GM21825 (cell line): ENCODE data around the gene OR4Q3.
"Not testable (repeated sequence)": the region's sequence is repeated elsewhere in the genome, so short reads cannot be mapped to it uniquely, and the experiment has no call there.

Experiments used
- ATAC-seq: cut with Tn5 transposase; IDR thresholded peaks from one replicate; pipeline ENCODE4 v1.9.1; 2021; ENCODE audit warnings: mild to moderate bottlenecking, moderate library complexity; ENCODE audit not compliant: unreplicated experiment

Gene OR4Q3

GRCh38 chr14:19743256-19743655 lies at the start of gene OR4Q3:
TSS of gene OR4Q3 (plus strand) at chr14:19743571.
- ATAC-seq, result no peak

GRCh38 chr14:19729359-19729758 lies 14.0 kb upstream of the OR4Q3 start:
- no peak for ATAC-seq

DNA sequence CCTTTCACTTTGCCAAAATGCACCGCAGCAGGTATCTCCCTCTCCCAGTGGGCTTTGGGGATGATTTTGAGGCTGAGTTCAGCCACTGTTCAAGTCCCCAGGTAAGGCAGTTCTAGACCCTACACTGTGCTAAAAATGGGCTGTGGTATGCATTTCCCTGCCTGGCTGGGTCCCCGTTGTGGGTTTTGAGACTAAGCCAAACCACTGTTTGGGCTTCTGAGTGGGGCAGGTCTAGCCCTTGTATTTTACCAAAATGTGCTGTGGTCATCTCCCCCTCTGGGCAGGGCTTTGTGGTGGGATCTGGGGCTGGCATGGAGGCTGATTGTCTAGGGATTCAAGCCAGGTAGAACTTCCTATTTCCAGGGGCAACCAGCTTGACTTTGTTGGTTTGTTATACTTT lies 13.6 kb upstream of the OR4Q3 start:
- ATAC-seq, result no peak

GRCh38 chr14:19733893-19734292 lies 9.5 kb upstream of the OR4Q3 start:
- ATAC-seq, result not testable (repeated sequence)

- ATAC-seq, result not testable (repeated sequence)
Measured at GRCh38 chr14:19752316-19752715, 8.9 kb downstream of the OR4Q3 start.

DNA sequence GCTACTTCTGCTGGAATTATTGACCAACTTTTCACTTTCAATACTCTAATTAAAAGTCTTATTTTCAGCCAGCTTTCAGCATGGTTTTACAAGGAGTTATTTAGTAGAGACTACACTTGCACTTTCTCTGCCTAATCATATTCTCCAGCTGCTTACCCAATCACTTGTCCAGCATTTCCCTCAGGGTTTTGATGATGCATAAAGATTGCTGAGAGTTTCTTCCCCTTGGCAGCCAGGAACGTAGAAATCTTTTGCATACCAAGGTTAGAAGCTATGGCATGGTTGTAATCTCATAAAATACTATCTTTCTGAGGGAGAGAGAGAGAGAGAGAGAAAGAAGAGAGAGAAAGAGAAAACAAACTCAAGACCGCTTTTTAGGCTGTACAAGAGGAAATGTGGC lies 10.8 kb downstream of the OR4Q3 start:
- ATAC-seq, result no peak

DNA sequence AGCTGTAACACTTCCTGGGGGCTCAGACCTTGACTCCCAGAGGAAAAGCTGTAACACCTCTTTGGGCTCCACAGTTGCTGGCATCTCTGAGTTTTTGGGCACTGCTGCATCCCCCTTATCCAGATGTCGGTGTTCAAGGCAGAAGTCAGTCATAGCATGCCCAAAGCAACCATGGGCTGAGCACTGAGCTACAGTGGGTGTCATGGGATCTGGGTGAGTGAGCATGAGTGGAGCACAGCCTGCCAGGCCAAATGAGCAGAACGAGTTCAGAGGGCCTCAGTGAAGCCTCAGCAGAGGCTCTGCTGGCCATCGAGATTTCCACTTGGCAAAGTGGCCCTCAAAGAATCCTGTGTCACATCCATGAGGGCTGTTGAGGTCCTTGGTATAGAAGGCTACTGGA lies 28.1 kb downstream of the OR4Q3 start:
- ATAC-seq, result not testable (repeated sequence)

DNA sequence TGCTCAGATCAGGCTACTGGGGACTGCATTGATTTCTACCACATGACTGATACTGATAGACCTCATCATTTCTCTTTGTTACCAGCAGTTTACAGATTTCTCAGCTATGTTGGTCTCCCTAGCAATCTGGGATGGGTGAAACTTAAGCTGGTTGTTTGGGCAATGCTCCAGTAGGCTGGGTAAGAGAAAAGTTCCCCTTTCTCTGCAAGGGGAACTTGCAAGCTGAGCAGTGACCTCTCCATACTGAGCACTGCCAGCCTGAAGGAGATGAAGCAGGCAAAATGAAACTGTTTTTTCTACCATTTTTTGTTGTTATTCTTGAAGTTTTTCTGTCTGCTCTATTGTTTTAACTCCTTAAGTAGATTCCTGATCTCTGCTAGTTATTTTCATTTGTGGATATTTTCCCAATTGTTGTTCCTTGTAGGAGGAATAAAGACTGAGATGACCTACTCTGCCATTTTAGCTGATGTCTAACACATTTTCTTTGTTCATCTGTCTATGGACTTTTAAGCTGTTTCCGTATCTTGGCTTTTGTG lies 28.6 kb downstream of the OR4Q3 start:
- ATAC-seq, result no peak

- ATAC-seq, result not testable (repeated sequence)
Measured at GRCh38 chr14:19772454-19772853, 29.1 kb downstream of the OR4Q3 start.

DNA sequence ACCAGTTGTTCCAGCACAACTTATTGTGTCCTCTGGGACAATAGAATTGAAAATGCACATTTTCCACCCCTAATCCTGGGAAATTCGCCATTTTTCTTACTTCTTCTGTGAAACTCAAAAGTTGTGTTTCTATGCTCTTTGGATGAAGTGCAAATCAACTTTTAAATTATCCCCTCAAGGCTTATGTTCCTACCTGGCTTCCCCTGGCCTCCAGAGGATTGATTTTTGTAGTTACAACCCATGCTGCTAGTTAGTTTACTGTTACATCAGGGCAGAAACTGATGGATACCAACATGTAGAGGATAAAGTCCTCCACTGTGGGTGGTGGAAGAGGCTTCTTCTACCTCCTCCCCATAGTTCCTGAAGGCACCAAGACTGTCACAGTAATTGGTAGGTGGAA lies 29.8 kb downstream of the OR4Q3 start, which contains the start of gene OR4M1:
Gene OR4M1, plus strand, starts transcription at position 301 of the 400 bp plus-strand sequence. CDS start 6,819 bp downstream, outside the sequence.
- not testable (repeated sequence) for ATAC-seq

GRCh38 chr14:19775587-19775986 lies 32.2 kb downstream of the OR4Q3 start:
- no peak for ATAC-seq

DNA sequence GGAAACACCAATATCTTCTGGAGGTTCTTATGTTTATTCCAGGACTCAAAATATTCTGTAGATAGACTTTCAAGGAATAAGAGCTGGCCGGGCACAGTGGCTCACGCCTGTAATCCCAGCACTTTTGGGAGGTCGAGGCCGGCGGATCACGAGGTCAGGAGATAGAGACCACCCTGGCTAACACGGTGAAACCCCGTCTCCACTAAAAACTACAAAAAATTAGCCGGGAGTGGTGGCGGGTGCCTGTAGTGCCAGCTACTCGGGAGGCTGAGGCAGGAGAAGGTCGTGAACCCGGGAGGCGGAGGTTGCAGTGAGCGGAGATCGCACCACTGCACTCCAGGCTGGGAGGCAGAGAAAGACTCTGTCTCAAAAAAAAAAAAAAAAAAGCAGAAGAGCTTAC lies 42.5 kb downstream of the OR4Q3 start:
- not testable (repeated sequence) for ATAC-seq

GRCh38 chr14:19787318-19787717 lies 43.9 kb downstream of the OR4Q3 start:
- not testable (repeated sequence) for ATAC-seq

GRCh38 chr14:19788150-19788549 lies 44.8 kb downstream of the OR4Q3 start:
- ATAC-seq, result not testable (repeated sequence)

GRCh38 chr14:19796520-19797108 lies 53.2 kb downstream of the OR4Q3 start:
- not testable (repeated sequence) for ATAC-seq
